Activated CD4-positive, alpha-beta T cell treated with anti-CD3 and anti-CD28 coated beads for 48 hours (primary cell): Measurements from ENCODE around the gene RPL38.

ENCODE experiments used
- DNase-seq: peaks from one replicate; pipeline ENCODE4 v3.0.0-alpha.2; 2020

The RPL38 gene

DNA sequence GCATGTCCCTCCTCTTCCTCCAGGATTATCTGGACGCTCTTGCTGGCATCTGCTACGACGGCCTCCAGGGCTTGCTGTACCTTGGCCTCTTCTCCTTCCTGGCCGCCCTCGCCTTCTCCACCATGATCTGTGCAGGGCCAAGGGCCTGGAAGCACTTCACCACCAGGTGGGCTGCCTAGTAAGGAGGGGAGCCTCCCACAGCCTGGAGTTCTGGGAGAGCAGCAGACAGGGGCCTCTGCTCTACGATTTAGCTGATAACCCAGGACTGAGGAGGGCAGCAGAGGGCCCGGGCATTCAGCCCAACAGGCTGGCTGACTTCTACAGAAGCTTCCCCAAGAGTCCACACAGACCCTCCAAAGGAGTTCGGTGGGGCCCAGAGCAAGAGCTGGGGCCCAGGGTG is 48.7 kb downstream of the RPL38 start:
- DNase-seq, result no peak

DNA sequence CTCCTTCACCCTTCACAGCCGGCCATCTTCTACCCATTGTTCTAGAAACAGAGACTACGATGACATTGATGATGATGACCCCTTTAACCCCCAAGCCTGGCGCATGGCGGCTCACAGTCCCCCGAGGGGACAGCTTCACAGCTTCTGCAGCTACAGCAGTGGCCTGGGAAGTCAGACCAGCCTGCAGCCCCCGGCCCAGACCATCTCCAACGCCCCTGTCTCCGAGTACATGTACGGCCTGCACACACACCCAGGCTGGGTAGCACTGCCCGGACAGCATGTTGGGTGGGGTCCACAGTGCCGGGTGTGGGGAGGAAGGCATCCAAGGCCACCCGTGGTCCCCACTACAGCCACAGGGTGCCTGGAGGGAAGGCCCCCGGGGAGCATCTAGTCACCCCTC is 49.6 kb downstream of the RPL38 start:
- DNase-seq, result no peak

GRCh38 chr17:74257311-74257710 is 53.8 kb downstream of the RPL38 start:
- no peak for DNase-seq

- DNase-seq, result no peak
These were observed 56.4 kb downstream of the RPL38 start for GRCh38 chr17:74259667-74260524.
